PC-9 (cell line): ENCODE measurements around the gene FAM171A1.

Experiments
- EZH2 ChIP-seq: fragments of 200-600 bp; sonication (generic); IDR thresholded peaks from 2 replicates; pipeline ENCODE4 v1.8.0; 2017; ENCODE audit warnings: antibody characterized with exemption, low read depth
- TF ChIP-seq, protein P1 (sequence below): fragments of 200-600 bp; sonication (generic); conservative IDR thresholded peaks from 2 replicates; pipeline ENCODE4 v1.6.1; 2017; ENCODE audit warnings: mixed run types, antibody characterized with exemption, mild to moderate bottlenecking, moderate library complexity

DNA sequence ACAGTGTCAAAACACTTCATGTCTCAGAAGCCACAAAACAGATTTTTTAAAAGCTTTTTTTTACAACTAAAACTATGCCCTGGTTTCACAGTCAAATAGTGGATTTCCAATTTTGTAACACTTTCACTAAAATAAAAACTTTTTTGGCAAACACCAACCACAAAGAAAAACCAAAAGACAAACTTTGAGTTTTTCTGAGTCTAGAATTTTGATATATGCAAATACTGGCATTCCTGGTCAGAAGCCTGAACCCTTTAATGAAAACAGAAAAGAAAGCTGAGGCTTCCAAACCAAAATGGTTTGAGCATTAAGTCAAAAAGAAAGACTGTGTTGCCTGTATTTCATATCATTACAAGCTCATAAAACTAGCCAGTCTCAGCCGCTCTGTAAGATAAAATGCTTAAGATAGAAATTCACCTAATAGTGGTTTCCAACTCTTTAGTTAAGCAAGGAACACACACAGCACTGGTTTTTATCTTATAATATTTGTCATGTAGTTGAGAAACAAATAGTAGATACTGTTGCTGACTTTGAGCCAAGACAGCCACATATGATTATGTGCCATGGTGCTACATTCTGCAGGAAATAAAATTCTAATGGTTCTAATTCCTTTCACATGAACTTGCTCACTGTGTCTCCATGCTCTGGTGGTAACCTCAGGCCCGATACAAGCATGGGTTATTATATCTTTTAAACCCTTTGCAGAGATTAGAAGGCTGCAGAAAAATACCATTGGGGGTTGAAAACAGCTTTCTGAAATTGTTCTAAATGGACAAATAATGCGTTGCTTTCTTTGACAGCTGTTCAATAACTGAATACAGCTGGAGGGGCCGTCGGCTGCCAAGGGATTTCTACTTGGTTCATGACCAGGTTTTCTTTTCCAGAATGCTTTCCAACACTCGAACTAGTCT lies 49.4 kb downstream of the FAM171A1 start:
- TF ChIP-seq, protein P1, sequence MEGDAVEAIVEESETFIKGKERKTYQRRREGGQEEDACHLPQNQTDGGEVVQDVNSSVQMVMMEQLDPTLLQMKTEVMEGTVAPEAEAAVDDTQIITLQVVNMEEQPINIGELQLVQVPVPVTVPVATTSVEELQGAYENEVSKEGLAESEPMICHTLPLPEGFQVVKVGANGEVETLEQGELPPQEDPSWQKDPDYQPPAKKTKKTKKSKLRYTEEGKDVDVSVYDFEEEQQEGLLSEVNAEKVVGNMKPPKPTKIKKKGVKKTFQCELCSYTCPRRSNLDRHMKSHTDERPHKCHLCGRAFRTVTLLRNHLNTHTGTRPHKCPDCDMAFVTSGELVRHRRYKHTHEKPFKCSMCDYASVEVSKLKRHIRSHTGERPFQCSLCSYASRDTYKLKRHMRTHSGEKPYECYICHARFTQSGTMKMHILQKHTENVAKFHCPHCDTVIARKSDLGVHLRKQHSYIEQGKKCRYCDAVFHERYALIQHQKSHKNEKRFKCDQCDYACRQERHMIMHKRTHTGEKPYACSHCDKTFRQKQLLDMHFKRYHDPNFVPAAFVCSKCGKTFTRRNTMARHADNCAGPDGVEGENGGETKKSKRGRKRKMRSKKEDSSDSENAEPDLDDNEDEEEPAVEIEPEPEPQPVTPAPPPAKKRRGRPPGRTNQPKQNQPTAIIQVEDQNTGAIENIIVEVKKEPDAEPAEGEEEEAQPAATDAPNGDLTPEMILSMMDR: no peak
- no peak for TF ChIP-seq EZH2
